HepG2 (cell line): Measurements from ENCODE around the gene SFT2D2. TPM values are rescaled to one million over a fixed set of nuclear protein-coding genes. Genes with fewer than 3 reads are reported as not detected.

Experiments used
- ATAC-seq: fragments of 200-7000 bp; cut with Tn5 transposase; 3 replicates; pipeline ENCODE4 v1.9.1; 2020; ENCODE audit warnings: mild to moderate bottlenecking, moderate library complexity
- BruUV-seq: library from RNA; stranded (reverse); fragments of 400-500 nt; replicated peaks from 2 replicates; lab custom pipeline; 2021; lab: Mats Ljungman, UMichigan
- CTCF ChIA-PET: fragments of 300-600 bp; formaldehyde crosslinking; extraction: SDS; loops from one replicate; lab custom pipeline; 2021; ENCODE audit warnings: low total read pairs, inconsistent platforms, low intra/inter-chr PET ratio; lab: Yijun Ruan, JAX
- POLR2A ChIA-PET: fragments of 350-600 bp; sonication (Branson Sonifier 250); formaldehyde crosslinking; loops from one replicate; lab custom pipeline; 2020; ENCODE audit warnings: antibody characterized with exemption, inconsistent platforms; lab: Yijun Ruan, JAX
- DNase-seq: peaks from one replicate; pipeline ENCODE4 v3.0.0-alpha.2; 2015; ENCODE audit warnings: low spot score
- FAIRE-seq: peaks from 3 replicates; lab custom pipeline; 2011; peaks lifted over from hg19 to GRCh38; lab: Jason Lieb, UNC
- H2AFZ ChIP-seq: one replicate; pipeline ENCODE4 v1.6.1; 2011; ENCODE audit warnings: low read length, inconsistent platforms
- H3K27ac ChIP-seq: fragments of 300-600 bp; 3 replicates; pipeline ENCODE4 v1.8.0; 2011; ENCODE audit warnings: mixed run types, mild to moderate bottlenecking, mixed read lengths, low read length, inconsistent platforms; ENCODE audit not compliant: insufficient read depth; ENCODE audit errors: extremely low read length
- H3K27me3 ChIP-seq, 2 experiments: fragments of 200-600 bp in 1 of 2; 2 replicates in 1 of 2; 3 replicates in 1 of 2; pipeline versions ENCODE4 v1.6.0 to v1.8.0; 2011; ENCODE audit warnings: low read length in 2 of 2, mild to moderate bottlenecking in 2 of 2, moderate library complexity in 2 of 2, inconsistent platforms in 1 of 2; ENCODE audit not compliant: insufficient read depth in 2 of 2, control insufficient read depth in 1 of 2
- H3K36me3 ChIP-seq, 2 experiments: fragments of 200-600 bp in 1 of 2; replicated peaks in 1 of 2; 2 replicates in 1 of 2; 3 replicates in 1 of 2; pipeline versions ENCODE4 v1.5.1 to v1.8.0; 2011; ENCODE audit warnings: low read length in 2 of 2, inconsistent platforms in 1 of 2; ENCODE audit not compliant: insufficient read depth in 2 of 2, control insufficient read depth in 1 of 2
- H3K4me1 ChIP-seq: 2 replicates; pipeline ENCODE4 v1.5.1; 2012; ENCODE audit warnings: low read length, inconsistent platforms; ENCODE audit not compliant: insufficient read depth
- H3K4me2 ChIP-seq: 2 replicates; pipeline ENCODE4 v1.6.0; 2011; ENCODE audit warnings: low read depth, low read length, inconsistent platforms
- H3K4me3 ChIP-seq, 3 experiments: fragments of 200-600 bp in 1 of 3; sonication (generic), shearing (Covaris generic) in 1 of 3; replicated peaks in 1 of 3; 2 replicates each; pipeline ENCODE4 v1.5.1; 2011 to 2016; ENCODE audit warnings: low read length in 3 of 3, inconsistent platforms in 2 of 3, low read depth in 2 of 3, mild to moderate bottlenecking in 2 of 3, control low read depth in 1 of 3, mixed read lengths in 1 of 3; ENCODE audit not compliant: insufficient read depth in 1 of 3
- H3K79me2 ChIP-seq: one replicate; pipeline ENCODE4 v1.6.1; 2011; ENCODE audit warnings: low read length, inconsistent platforms; ENCODE audit not compliant: insufficient read depth
- H3K9ac ChIP-seq: 2 replicates; pipeline ENCODE4 v1.6.0; 2011; ENCODE audit warnings: mild to moderate bottlenecking, low read depth, low read length, inconsistent platforms; ENCODE audit not compliant: insufficient read depth
- H3K9me3 ChIP-seq: 2 replicates; pipeline ENCODE4 v1.5.1; 2012; ENCODE audit warnings: mild to moderate bottlenecking, low read length
- H4K20me1 ChIP-seq: 2 replicates; pipeline ENCODE4 v1.6.0; 2011; ENCODE audit warnings: inconsistent platforms, mild to moderate bottlenecking, low read length, moderate library complexity; ENCODE audit not compliant: insufficient read depth
- ARNT ChIP-seq: fragments of 450-650 bp; IDR thresholded peaks from 2 replicates; pipeline ENCODE4 v1.6.1; 2017
- EZH2 ChIP-seq: conservative IDR thresholded peaks from 2 replicates; pipeline ENCODE4 v1.6.1; 2012; ENCODE audit warnings: mild to moderate bottlenecking, low read depth, low read length, moderate library complexity
- FIP1L1 ChIP-seq: fragments of 200-400 bp; formaldehyde crosslinking; IDR thresholded peaks from 2 replicates; pipeline ENCODE4 v1.6.1; 2018; ENCODE audit warnings: low read depth, mild to moderate bottlenecking, low read length, moderate library complexity, borderline replicate concordance; ENCODE audit not compliant: insufficient read depth
- FOXA1 ChIP-seq, 2 experiments: fragments of 450-650 bp in 1 of 2; sonication (generic) in 1 of 2; formaldehyde crosslinking in 1 of 2; IDR thresholded peaks; 2 replicates each; pipeline versions ENCODE4 v1.4.0 to v1.6.1; 2016 to 2020; ENCODE audit warnings: missing genetic modification reagents in 1 of 2
- HMG20B ChIP-seq: conservative IDR thresholded peaks from 2 replicates; pipeline ENCODE4 v1.6.1; 2016; ENCODE audit warnings: missing genetic modification reagents, missing compliant biosample characterization
- MTF1 ChIP-seq: sonication (generic); formaldehyde crosslinking; IDR thresholded peaks from 2 replicates; pipeline ENCODE4 v1.5.0; 2020; ENCODE audit warnings: missing genetic modification reagents
- NR0B2 ChIP-seq: sonication (generic); formaldehyde crosslinking; IDR thresholded peaks from 2 replicates; pipeline ENCODE4 v1.4.0; 2020; ENCODE audit warnings: mild to moderate bottlenecking, missing genetic modification reagents
- RBM39 ChIP-seq: fragments of 200-400 bp; formaldehyde crosslinking; IDR thresholded peaks from one replicate; pipeline ENCODE4 v1.6.1; 2018; ENCODE audit warnings: antibody characterized with exemption, mild to moderate bottlenecking, low read depth, low read length; ENCODE audit not compliant: poor library complexity, severe bottlenecking
- ZFP36L2 ChIP-seq: sonication (generic); formaldehyde crosslinking; IDR thresholded peaks from 2 replicates; pipeline ENCODE4 v1.4.0; 2020; ENCODE audit warnings: missing genetic modification reagents
- ZNF143 ChIP-seq: sonication (generic); formaldehyde crosslinking; IDR thresholded peaks from 2 replicates; pipeline ENCODE4 v1.4.0; 2020; ENCODE audit warnings: missing genetic modification reagents
- ZSCAN21 ChIP-seq: sonication (generic); formaldehyde crosslinking; IDR thresholded peaks from 2 replicates; pipeline ENCODE4 v1.8.0; 2022; ENCODE audit warnings: mild to moderate bottlenecking, missing genetic modification reagents, moderate library complexity, borderline replicate concordance
- WGBS: methylation state at CpG from one replicate; pipeline ENCODE4 v1.1.6; 2017; ENCODE audit warnings: low lambda C conversion rate; 5-methylcytosine and 5-hydroxymethylcytosine counted together
- in situ Hi-C: cut with HindIII; loops from 2 replicates; pipeline ENCODE4 v1.10.0; 2017; ENCODE audit warnings: low pct_unique_long_range_greater_than_20kb; ENCODE audit not compliant: extremely low pct_ligation_motif_present
- intact Hi-C: fragments of 100-400 bp; cut with micrococcal nuclease; formaldehyde crosslinking; loops from one replicate; pipeline ENCODE4 v1.10.0; 2022; ENCODE audit not compliant: unreplicated experiment
- polyA plus RNA-seq, 8 experiments: library from polyadenylated mRNA; depleted of rRNA in 3 of 8; stranded (reverse) in 7 of 8; unstranded in 1 of 8; fragments of >200 nt; fragmentation: Illumina TruSeq in 4 of 8; extraction: Trizol in 4 of 8; gene quantifications; 2 replicates each; pipeline versions ENCODE4 v1.2.1 to v1.2.3, GENCODE V29; 2011 to 2016; ENCODE audit warnings: low read depth in 4 of 8, missing spikeins in 1 of 8, mixed read lengths in 1 of 8; ENCODE audit not compliant: insufficient read depth in 1 of 8
- total RNA-seq, 5 experiments: library from RNA; depleted of rRNA; stranded (reverse); fragments of >200 nt; fragmentation: Illumina TruSeq; extraction: Trizol; gene quantifications; 2 replicates each; pipeline ENCODE4 v1.2.3, GENCODE V29; 2016; ENCODE audit warnings: low read depth in 1 of 5
- TF ChIP-seq, protein P1 (sequence below), 2 experiments: fragments of 450-650 bp in 1 of 2; sonication (generic) in 1 of 2; formaldehyde crosslinking in 1 of 2; IDR thresholded peaks; 2 replicates each; pipeline versions ENCODE4 v1.6.1 to v1.8.0; 2016 to 2022; ENCODE audit warnings: antibody characterized with exemption in 1 of 2, mild to moderate bottlenecking in 1 of 2, missing genetic modification reagents in 1 of 2
- TF ChIP-seq, protein P2 (sequence below): sonication (generic); formaldehyde crosslinking; IDR thresholded peaks from 2 replicates; pipeline ENCODE4 v1.8.0; 2022; ENCODE audit warnings: mild to moderate bottlenecking, missing genetic modification reagents

The SFT2D2 gene
- total and polyA plus RNA-seq, 2 of the 13 experiments (the other 11 are each of a cell fraction or from before 2014, with no cell fraction given): 10.0 to 28.8 TPM

DNA sequence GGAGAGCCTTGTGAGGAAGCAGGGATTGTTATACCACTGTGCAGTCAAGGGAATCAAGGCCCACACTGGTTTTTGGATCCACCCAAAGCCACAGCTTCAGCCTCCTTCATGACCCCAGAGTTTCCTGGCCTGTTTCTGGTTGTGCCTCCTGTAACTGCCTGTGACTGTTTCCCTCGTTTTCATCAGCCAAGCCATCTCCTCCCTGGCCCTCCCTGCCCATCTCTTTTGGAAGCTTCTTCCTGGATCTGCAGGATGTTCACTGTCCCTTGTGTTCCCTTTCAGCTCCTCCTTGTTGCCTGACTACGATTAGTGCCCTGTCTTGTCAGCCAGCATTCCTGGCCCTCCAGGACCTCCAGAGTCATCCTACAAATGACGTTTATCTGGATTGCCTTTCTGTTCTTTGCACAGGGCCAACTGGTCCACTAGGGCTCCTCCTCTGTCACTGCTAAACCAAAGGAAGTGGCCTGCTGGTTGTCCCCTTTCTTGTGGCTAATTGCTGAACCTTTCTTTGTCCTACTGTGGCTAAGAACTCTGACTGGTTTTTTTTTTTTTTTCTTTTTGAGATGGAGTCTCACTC, 17.9 kb downstream of the SFT2D2 start:
- CTCF ChIA-PET: no interaction called here
- no TSS peak for BruUV-seq
- WGBS: 93% methylated on average over 3 of the region's 3 CpGs
- Histone ChIP-seq H3K79me2 (no peaks in the 10 kb centered on the region), H3K4me3 (no peak overlapping the region), H4K20me1 (no peaks in the 10 kb centered on the region), H2AFZ (no peak overlapping the region), H3K9me3 (no peaks in the 10 kb centered on the region), H3K36me3 (peaks cover 18 to 44% of the 10 kb centered on the region in 2 experiments), H3K9ac (no peak overlapping the region), H3K4me2 (no peak overlapping the region), H3K27ac (no peak overlapping the region), H3K27me3 (no peaks in the 10 kb centered on the region), H3K4me1 (peaks cover 12% of the 10 kb centered on the region; the same call in 1 of the 2 replicates)
- DNase-seq (no peak), ATAC-seq (no peak), FAIRE-seq (no peak)
- in situ Hi-C loops: no loop called here
- POLR2A ChIA-PET: no interaction called here
- intact Hi-C loops: no loop called here
- TF ChIP-seq, protein P1, sequence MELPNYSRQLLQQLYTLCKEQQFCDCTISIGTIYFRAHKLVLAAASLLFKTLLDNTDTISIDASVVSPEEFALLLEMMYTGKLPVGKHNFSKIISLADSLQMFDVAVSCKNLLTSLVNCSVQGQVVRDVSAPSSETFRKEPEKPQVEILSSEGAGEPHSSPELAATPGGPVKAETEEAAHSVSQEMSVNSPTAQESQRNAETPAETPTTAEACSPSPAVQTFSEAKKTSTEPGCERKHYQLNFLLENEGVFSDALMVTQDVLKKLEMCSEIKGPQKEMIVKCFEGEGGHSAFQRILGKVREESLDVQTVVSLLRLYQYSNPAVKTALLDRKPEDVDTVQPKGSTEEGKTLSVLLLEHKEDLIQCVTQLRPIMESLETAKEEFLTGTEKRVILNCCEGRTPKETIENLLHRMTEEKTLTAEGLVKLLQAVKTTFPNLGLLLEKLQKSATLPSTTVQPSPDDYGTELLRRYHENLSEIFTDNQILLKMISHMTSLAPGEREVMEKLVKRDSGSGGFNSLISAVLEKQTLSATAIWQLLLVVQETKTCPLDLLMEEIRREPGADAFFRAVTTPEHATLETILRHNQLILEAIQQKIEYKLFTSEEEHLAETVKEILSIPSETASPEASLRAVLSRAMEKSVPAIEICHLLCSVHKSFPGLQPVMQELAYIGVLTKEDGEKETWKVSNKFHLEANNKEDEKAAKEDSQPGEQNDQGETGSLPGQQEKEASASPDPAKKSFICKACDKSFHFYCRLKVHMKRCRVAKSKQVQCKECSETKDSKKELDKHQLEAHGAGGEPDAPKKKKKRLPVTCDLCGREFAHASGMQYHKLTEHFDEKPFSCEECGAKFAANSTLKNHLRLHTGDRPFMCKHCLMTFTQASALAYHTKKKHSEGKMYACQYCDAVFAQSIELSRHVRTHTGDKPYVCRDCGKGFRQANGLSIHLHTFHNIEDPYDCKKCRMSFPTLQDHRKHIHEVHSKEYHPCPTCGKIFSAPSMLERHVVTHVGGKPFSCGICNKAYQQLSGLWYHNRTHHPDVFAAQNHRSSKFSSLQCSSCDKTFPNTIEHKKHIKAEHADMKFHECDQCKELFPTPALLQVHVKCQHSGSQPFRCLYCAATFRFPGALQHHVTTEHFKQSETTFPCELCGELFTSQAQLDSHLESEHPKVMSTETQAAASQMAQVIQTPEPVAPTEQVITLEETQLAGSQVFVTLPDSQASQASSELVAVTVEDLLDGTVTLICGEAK (IDR thresholded peaks at IDR 0.05): no peak
- TF ChIP-seq, protein P1 (CRISPR knock-in tag; IDR thresholded peaks at IDR 0.05): no peak
- TF ChIP-seq EZH2: no peak
- TF ChIP-seq ZNF143 (CRISPR knock-in tag): no peak
- TF ChIP-seq RBM39: no peak
- TF ChIP-seq MTF1 (CRISPR knock-in tag): no peak
- TF ChIP-seq, protein P2, sequence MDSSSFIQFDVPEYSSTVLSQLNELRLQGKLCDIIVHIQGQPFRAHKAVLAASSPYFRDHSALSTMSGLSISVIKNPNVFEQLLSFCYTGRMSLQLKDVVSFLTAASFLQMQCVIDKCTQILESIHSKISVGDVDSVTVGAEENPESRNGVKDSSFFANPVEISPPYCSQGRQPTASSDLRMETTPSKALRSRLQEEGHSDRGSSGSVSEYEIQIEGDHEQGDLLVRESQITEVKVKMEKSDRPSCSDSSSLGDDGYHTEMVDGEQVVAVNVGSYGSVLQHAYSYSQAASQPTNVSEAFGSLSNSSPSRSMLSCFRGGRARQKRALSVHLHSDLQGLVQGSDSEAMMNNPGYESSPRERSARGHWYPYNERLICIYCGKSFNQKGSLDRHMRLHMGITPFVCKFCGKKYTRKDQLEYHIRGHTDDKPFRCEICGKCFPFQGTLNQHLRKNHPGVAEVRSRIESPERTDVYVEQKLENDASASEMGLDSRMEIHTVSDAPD: no peak
- TF ChIP-seq ZSCAN21: no peak
- no peak for TF ChIP-seq FIP1L1
- TF ChIP-seq ZFP36L2 (CRISPR knock-in tag): no peak
- TF ChIP-seq NR0B2: no peak
- no peak for TF ChIP-seq ARNT
- TF ChIP-seq HMG20B (CRISPR knock-in tag): no peak
- no peak for TF ChIP-seq FOXA1 (IDR thresholded peaks at IDR 0.05)
- no peak for TF ChIP-seq FOXA1 (CRISPR knock-in tag; IDR thresholded peaks at IDR 0.05)
